Middle frontal gyrus (tissue), 1 donor: Measurements from ENCODE around the gene CEBPZ.
"Not testable (repeated sequence)": the region's sequence is repeated elsewhere in the genome, so short reads cannot be mapped to it uniquely, and the experiment has no call there.

ENCODE experiments used
- DNase-seq: peaks from one replicate; pipeline ENCODE4 v3.0.0-alpha.2; 2015; ENCODE audit warnings: low spot score; ENCODE audit errors: extremely low spot score

The CEBPZ gene

GRCh38 chr2:37219046-37219445, 12.3 kb downstream of the CEBPZ start:
- no peak for DNase-seq

- DNase-seq: no peak
These were observed 16.1 kb downstream of the CEBPZ start for GRCh38 chr2:37215250-37215649.

DNA sequence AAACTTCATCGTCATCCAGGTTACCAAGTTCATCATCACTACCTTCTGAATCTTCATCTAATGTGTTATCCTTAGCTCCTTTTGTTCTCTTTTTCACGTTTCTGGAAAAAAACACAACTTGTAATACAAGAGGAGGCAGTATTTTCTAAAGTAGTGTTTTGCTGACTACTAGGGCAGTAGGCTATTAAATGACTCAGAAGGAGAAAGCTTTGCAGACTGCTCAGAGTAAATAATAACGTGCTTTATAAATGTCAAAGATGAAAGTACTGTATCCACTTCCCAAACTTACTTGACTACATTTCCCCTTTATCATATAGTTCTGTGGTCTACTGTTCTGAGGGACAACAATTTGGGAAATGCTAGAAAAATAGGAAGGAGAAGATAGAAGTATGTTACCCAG, 19.5 kb downstream of the CEBPZ start:
- no peak for DNase-seq

GRCh38 chr2:37211212-37211611, 20.2 kb downstream of the CEBPZ start:
- DNase-seq: no peak

- DNase-seq: not testable (repeated sequence)
These were observed 24.6 kb downstream of the CEBPZ start for GRCh38 chr2:37206760-37207159.

GRCh38 chr2:37205689-37206341, 25.6 kb downstream of the CEBPZ start:
- no peak for DNase-seq

GRCh38 chr2:37205071-37205661, 26.2 kb downstream of the CEBPZ start:
- not testable (repeated sequence) for DNase-seq

DNA sequence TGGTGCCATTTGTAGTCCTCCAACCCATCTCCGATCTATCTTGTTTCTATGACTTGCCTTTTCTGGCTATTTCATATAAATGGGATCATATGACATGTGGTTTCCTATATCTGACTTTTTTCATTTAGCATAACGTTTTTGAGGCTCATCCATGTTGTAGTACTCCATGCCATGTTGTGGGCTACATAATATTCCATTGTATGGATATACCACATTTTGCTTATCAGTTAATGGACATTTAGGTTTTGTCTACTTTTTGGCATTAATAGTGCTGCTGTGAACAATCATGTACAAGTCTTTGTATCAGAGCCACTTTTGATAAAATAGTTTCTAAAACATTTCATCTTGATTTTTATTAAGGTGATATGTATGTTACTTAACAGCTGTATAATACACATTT, 27.7 kb downstream of the CEBPZ start:
- no peak for DNase-seq

DNA sequence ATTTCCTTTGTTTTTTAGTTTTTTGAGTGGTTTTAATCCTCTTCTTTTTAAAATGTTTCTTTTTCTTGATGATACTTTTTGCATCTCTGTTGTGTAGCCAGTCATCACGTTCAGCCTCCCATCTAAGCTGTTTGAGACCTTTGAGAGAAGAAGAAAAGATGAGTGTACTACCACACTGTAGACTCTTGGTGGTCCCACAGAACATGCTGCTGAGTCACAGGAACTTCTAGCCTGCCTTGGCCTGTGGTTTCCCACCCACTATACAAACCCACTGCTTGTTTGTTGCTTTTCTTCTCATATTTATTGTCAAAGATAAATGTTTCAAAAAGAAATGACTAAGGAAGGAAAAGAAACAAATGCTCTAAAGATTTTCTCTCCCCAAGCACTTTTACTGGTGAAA, 29.6 kb downstream of the CEBPZ start:
- DNase-seq: no peak

- no peak for DNase-seq
These were observed 30.2 kb downstream of the CEBPZ start for GRCh38 chr2:37201208-37201607.

DNA sequence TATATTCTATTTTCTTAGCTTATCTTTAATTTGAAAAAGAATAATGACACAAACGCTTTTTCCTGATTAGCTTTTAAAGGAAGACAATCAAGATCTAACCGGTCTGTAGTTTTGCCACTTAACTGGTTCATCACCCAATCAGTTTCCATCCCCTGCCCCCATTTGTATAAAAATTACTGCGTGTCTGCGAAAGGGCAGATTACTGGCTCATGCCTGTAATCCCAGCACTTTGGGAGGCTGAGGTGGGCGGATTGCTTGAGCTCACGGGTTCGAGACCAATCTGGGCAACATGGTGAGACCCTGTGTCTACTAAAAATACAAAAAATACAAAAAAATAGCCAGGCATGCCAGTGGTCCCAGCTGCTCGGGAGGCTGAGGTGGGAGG, 32.7 kb downstream of the CEBPZ start:
- no peak for DNase-seq

GRCh38 chr2:37196320-37197195, 34.8 kb downstream of the CEBPZ start, which contains the start of gene CEBPZOS:
CEBPZOS (plus strand) TSS chr2:37196496; CDS start chr2:37199705, 3,209 bp downstream.
- peak; percentile 50 for DNase-seq

- DNase-seq: not testable (repeated sequence)
These were observed 35.5 kb downstream of the CEBPZ start for GRCh38 chr2:37195862-37196319.

DNA sequence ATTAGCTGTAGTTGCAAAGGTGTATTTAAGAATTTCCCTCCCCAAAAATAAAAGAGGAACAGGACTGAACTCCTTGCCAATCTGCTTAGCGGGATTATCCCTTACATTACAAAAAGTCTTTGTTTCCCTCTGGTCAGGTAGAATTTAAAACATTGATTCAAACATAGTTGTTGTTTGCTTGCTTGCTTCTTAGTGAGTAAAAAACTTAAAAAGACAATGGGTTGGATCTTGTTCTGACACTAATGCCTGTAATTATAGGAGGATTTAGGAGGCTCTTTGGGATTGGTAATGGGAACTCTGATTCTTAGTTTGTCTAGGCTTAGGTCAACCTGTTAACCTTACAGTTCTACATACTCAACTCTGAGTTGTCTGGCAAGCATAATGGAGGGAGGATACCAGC, 38.8 kb downstream of the CEBPZ start:
- no peak for DNase-seq

DNA sequence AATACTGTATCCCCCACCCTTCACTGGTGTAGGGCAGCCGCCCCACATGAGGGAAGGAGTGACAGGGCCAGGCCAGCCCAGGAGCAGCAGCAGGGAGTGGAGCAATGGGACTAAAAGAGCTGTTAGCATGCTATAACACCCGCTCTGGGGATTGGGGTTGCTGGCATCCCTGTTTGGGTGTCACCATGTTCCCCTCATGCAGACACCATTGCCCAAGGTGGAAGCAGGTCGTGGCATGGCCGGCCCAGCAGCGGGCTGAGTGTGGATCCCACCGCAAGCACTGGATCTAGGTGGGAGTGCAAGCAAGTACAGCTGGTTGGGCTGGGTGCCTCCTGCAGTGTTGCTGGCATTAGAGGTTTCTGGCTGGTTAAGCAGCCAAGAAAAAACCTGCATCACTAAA, 39.6 kb downstream of the CEBPZ start:
- no peak for DNase-seq

DNA sequence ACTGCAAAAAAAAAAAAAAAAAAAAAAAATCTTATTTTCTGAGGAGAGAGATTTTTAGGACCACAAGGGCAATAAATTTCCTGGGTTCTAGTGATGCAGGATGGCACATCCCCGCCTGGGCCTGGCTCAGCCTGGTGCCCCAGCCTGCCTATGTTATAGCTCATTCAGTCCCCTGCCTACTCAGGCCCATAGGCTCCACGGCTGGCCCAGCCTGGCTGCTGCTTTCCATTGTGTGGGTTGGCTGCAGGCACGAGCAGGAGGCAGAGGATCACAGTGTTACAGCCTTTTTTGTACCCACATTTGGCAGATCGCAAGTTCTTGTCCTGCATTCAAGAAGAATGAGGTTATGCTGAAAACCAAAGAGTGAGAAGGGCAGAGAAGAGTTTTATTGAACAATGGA, 40.1 kb downstream of the CEBPZ start:
- no peak for DNase-seq

GRCh38 chr2:37190290-37190689, 41.1 kb downstream of the CEBPZ start:
- no peak for DNase-seq

DNA sequence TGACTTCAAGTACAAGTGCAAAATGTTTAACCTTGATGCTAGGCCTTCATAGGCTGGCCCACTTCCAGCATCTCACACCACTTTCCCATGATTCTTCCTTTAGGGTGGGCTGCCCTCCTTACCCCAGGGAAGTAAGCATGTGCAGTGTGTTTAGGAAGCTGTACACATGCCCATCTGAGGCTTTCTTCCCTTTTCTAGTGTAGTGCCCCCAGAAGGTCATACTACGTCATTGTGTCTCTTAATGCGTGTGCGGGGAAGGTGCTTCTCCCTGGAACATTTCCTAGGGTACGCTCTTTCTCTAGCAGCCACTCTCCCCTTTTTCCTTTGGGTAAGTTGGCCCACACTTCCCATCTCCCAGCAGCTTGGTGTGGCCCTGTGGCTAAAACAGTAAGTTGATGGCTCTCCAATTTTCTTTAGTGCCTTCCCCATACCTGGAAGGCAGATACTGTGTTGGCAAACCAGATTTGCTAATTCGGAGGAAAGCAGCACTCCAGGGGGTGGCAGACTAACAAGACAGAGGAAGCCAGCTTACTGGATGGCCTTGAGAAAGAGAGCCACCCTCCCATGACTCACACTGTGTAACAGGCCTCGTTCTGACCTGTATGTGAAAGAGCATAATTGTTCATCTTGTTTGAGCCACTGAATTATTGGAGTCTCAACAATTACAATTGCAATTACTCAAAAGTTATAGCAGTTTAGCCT, 41.8 kb downstream of the CEBPZ start:
- no peak for DNase-seq

DNA sequence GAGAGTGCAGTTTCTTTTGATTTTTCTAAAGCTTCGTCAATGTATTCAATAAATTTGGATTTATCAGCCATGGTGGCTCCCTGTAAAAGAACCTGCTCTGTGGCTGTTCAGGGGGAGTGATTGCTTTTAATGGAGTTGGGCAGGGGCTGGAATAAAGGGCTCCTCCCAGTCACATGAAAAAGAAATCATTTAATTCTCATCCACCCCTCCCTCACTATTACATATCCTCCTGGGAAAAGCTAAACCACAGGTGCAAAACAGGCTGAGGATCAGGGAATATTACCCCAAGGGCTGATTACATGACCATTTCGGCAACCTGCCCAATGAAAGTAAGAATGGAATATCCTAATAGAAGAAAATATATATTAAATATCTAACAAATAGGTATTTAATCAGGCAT, 42.8 kb downstream of the CEBPZ start, which contains the start of gene SULT6B1:
TSS of gene SULT6B1 (minus strand) at position 101 of the 400 bp plus-strand sequence. CDS start at position 71, 30 bp downstream.
- DNase-seq: no peak

DNA sequence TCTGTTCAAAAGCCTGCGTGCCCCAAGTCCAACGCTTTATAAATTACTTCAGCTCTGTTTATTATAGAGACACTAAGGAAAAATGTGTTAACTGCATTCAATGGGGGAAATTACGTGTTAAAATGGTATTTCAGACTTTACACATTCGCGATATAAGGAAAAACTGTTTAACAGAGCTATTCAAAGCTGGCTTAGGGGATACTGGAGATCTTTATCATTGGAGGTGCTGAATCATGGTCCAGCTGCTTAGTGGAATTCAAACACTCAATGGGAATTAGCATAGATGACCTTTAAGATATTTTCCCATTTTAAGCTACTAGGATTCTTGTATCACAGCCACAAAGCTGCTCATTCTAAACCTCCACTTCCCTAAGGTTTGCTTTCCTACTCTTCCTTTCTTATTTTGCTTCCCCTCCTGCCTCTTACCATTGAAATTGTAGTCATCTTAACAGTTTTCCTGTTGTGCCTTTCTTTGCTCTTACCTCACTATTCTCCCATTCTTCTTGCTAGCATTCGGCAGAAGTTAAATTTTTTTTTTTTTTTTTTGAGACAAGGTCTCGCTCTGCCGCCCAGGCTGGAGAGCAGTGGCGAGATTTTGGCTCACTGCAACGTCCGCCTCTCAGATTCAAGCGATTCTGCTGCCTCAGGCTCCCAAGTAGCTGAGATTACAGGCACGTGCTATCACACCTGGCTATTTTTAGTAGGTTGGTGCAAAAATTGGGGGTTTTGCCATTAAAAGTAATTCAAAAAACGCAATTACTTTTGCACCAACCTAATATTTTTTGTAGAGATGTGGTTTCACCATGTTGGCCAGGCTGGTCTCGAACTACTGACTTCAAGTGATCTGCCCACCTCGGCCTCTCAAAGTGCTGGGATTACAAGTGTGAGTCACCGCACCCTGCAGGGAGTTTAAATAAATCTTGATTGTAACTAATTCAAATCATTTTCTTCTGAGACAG, 49.4 kb downstream of the CEBPZ start:
- DNase-seq: no peak
